PC-9 (cell line): ENCODE results near the gene OTUD4. TPM values are rescaled to one million over a fixed set of nuclear protein-coding genes. Genes with fewer than 3 reads are reported as not detected.

Source experiments
- BruUV-seq: library from RNA; stranded (reverse); fragments of 400-500 nt; replicated peaks from 2 replicates; lab custom pipeline; 2021; lab: Mats Ljungman, UMichigan
- CTCF ChIA-PET: fragments of 300-600 bp; sonication (Branson Sonifier 250); formaldehyde crosslinking; loops from one replicate; lab custom pipeline; 2022; ENCODE audit warnings: antibody characterized with exemption; lab: Charles Lee
- POLR2A ChIA-PET: fragments of 300-600 bp; sonication (Branson Sonifier 250); formaldehyde crosslinking; loops from one replicate; lab custom pipeline; 2022; ENCODE audit warnings: antibody characterized with exemption; ENCODE audit not compliant: unreplicated experiment; lab: Charles Lee
- DNase-seq, 2 experiments: peaks; one replicate each; pipeline versions ENCODE4 v3.0.0 to v3.0.0-alpha.2; 2015 to 2022; ENCODE audit warnings: mixed read lengths in 1 of 2
- H2AFZ ChIP-seq: fragments of 200-600 bp; sonication (generic); 2 replicates; pipeline ENCODE4 v1.8.1; 2017; ENCODE audit warnings: antibody characterized with exemption
- H3F3A ChIP-seq: fragments of 200-600 bp; sonication (generic); 2 replicates; pipeline ENCODE4 v1.8.1; 2017; ENCODE audit warnings: antibody characterized with exemption, mild to moderate bottlenecking, low read depth; ENCODE audit not compliant: insufficient read depth
- H3K27ac ChIP-seq: fragments of 200-600 bp; sonication (generic); 2 replicates; pipeline ENCODE4 v1.6.1; 2016; ENCODE audit warnings: mixed run types
- H3K27me3 ChIP-seq: fragments of 200-600 bp; sonication (generic); 2 replicates; pipeline ENCODE4 v1.6.1; 2016; ENCODE audit warnings: low read depth, mixed run types; ENCODE audit not compliant: insufficient read depth
- H3K36me3 ChIP-seq: fragments of 200-600 bp; sonication (generic); 2 replicates; pipeline ENCODE4 v1.6.1; 2016; ENCODE audit warnings: low read depth, mixed run types
- H3K4me1 ChIP-seq: fragments of 200-600 bp; sonication (generic); replicated peaks from 2 replicates; pipeline ENCODE4 v1.6.1; 2016; ENCODE audit warnings: mixed run types; ENCODE audit not compliant: insufficient read depth
- H3K4me2 ChIP-seq: fragments of 200-600 bp; sonication (generic); 2 replicates; pipeline ENCODE4 v1.6.1; 2017; ENCODE audit warnings: mixed run types
- H3K4me3 ChIP-seq: fragments of 200-600 bp; sonication (generic); 2 replicates; pipeline ENCODE4 v1.6.1; 2016; ENCODE audit warnings: mixed run types
- H3K79me2 ChIP-seq: fragments of 200-600 bp; sonication (generic); 2 replicates; pipeline ENCODE4 v1.6.1; 2017; ENCODE audit warnings: low read depth, mixed run types
- H3K9me2 ChIP-seq: fragments of 200-600 bp; sonication (generic); 2 replicates; pipeline ENCODE4 v1.8.1; 2017; ENCODE audit warnings: mild to moderate bottlenecking; ENCODE audit not compliant: insufficient read depth
- H3K9me3 ChIP-seq: fragments of 200-600 bp; sonication (generic); 2 replicates; pipeline ENCODE4 v1.8.1; 2016; ENCODE audit warnings: low read depth; ENCODE audit not compliant: insufficient read depth
- H4K20me1 ChIP-seq: fragments of 200-600 bp; sonication (generic); 2 replicates; pipeline ENCODE4 v1.8.1; 2017; ENCODE audit not compliant: insufficient read depth
- EZH2 ChIP-seq: fragments of 200-600 bp; sonication (generic); IDR thresholded peaks from 2 replicates; pipeline ENCODE4 v1.8.0; 2017; ENCODE audit warnings: antibody characterized with exemption, low read depth
- intact Hi-C: fragments of 100-400 bp; cut with micrococcal nuclease; formaldehyde crosslinking; loops from one replicate; pipeline ENCODE4 v1.10.0; 2022; ENCODE audit not compliant: unreplicated experiment
- total RNA-seq: library from RNA; stranded (reverse); gene quantifications from 2 replicates; pipeline ENCODE4 v1.2.3, GENCODE V29; 2021
- TF ChIP-seq, protein P1 (sequence below): fragments of 200-600 bp; sonication (generic); conservative IDR thresholded peaks from 2 replicates; pipeline ENCODE4 v1.6.1; 2017; ENCODE audit warnings: mixed run types, antibody characterized with exemption, mild to moderate bottlenecking, moderate library complexity

The OTUD4 gene
- total RNA-seq, 1 experiment from 2014 or later = 43.5 TPM

DNA sequence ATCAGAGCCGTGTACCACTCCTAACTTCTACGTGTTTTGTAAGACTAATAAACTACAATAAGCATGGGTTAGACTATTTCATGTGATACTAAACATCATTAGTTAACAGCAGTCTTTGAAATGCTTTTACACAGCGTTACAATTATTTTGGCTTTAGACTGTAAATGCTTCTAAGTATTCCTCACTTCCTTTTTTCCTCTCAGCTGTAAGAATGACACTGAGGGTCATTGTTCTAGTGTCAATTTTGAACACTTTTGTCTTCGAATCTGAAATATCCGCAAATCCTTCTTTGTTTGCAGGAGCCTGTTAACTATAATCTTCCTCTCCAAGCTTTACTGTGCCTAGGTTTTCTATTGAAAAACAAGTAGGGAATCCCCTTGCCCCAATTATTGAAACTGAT, 80.7 kb downstream of the OTUD4 start:
- ChIA-PET CTCF (no interaction called here), POLR2A (interaction anchor here (0.6 kb wide), 1 partner anchor 8 kb away, joined by 3 read pairs; no protein-coding TSS in a partner anchor)
- Histone ChIP-seq H3F3A (peaks cover 7% of the 10 kb centered on the region; the same call in 1 of the 2 replicates), H2AFZ (no peak overlapping the region), H3K4me1 (peaks cover 20% of the 10 kb centered on the region), H3K36me3 (0 out of 2 replicates have a peak, but pooled peaks cover 27% of the 10 kb centered on the region), H3K4me3 (peak overlapping the region; percentile 78; the same call in 1 of the 2 replicates), H3K79me2 (peaks cover 82% of the 10 kb centered on the region), H3K27me3 (no peaks in the 10 kb centered on the region), H3K4me2 (peak overlapping the region; percentile 87), H3K27ac (no peak overlapping the region), H3K9me2 (no peaks in the 10 kb centered on the region), H3K9me3 (no peaks in the 10 kb centered on the region), H4K20me1 (peaks cover 30% of the 10 kb centered on the region)
- DNase-seq = no peak
- TF ChIP-seq, protein P1, sequence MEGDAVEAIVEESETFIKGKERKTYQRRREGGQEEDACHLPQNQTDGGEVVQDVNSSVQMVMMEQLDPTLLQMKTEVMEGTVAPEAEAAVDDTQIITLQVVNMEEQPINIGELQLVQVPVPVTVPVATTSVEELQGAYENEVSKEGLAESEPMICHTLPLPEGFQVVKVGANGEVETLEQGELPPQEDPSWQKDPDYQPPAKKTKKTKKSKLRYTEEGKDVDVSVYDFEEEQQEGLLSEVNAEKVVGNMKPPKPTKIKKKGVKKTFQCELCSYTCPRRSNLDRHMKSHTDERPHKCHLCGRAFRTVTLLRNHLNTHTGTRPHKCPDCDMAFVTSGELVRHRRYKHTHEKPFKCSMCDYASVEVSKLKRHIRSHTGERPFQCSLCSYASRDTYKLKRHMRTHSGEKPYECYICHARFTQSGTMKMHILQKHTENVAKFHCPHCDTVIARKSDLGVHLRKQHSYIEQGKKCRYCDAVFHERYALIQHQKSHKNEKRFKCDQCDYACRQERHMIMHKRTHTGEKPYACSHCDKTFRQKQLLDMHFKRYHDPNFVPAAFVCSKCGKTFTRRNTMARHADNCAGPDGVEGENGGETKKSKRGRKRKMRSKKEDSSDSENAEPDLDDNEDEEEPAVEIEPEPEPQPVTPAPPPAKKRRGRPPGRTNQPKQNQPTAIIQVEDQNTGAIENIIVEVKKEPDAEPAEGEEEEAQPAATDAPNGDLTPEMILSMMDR = no peak
- no peak for TF ChIP-seq EZH2
- BruUV-seq = no TSS peak
- intact Hi-C loops = loop anchor here (5.0 to 10.0 kb wide), 2 partner anchors 55 to 518 kb away; partner anchors contain the start of gene MMAA

DNA sequence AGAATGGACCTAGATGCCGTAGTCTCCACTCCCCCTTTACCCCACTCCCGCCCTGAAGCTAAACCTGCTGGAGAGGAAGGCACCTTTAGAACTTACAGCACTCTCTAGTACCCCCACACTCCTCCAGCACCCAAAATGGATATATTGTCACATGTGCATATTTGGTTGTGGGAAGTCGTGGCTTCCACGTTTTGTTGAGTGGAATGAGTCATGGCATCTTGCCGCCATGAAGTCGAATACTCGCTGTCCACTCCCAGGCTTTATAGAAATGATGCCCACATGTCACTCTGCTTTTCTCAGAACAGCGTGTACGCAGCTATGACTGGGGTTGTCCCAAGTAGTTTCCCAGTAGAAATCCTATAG, 81.7 kb downstream of the OTUD4 start:
- Histone ChIP-seq H3K27ac (peak overlapping the region; percentile 82), H3K9me2 (no peaks in the 10 kb centered on the region), H3K36me3 (0 out of 2 replicates have a peak, but pooled peaks cover 31% of the 10 kb centered on the region), H3K4me1 (peaks cover 20% of the 10 kb centered on the region), H3K79me2 (peaks cover 86% of the 10 kb centered on the region), H3K4me3 (peak overlapping the region; percentile 78), H3F3A (peaks cover 7% of the 10 kb centered on the region; the same call in 1 of the 2 replicates), H3K4me2 (peak overlapping the region; percentile 87), H4K20me1 (peaks cover 25% of the 10 kb centered on the region), H3K27me3 (no peaks in the 10 kb centered on the region), H3K9me3 (no peaks in the 10 kb centered on the region), H2AFZ (peak overlapping the region; percentile 94)
- intact Hi-C loops = loop anchor here (5.0 kb wide), 1 partner anchor 519 kb away; the partner anchor contains the start of gene MMAA
- no peak for TF ChIP-seq EZH2
- BruUV-seq = no TSS peak
- POLR2A ChIA-PET = interaction anchor here (0.6 kb wide), 2 partner anchors 453 to 795 kb away, joined by 3 to 6 read pairs; no protein-coding TSS in a partner anchor
- CTCF ChIA-PET = interaction anchor here (0.6 kb wide), 1 partner anchor 84 kb away, joined by 5 read pairs; no protein-coding TSS in a partner anchor
- peak in 1 of 2 experiments; percentile 55 for DNase-seq

DNA sequence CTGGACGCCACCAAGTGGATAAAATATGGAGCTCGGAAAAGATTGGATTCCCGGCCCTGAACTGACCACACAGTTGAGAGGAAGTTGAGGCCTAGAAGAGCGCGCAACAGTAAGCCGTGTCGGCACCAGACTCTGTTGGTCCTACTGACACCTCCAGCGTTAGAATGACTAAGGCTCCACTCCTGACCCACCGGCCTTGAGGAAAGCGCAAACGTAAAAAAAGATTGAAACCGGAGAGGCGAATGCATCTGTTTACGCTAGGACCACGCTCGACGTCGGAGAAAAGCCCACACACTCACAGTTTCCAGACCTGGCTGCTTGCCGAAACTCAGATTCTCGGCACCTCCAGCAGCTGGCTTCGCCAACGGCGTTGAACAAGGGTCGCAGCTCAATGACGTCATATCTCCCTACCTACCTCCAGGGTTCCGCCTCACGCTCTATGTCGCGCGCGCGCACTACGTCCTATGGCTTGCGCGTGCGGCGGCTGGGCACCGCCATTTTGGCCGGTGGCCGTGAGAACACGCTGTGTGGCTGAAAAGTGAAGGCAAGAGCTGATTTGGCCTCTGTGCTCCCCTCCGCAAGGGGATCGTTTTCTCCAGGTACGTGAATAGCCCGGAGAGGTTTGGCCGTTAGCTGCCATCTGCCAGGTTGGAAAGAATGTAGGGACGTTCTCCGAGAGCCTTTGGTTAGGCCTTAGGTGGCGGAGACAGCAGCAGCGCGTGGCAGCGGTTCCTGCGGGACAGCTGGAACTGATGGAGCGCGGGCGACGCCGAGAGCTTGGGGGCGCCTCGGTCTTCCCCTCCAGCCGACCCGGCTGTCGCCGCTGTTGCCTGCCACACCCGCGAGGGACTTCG, 82.3 kb downstream of the OTUD4 start, which contains the start of the genes ABCE1 and ANAPC10:
ABCE1 (plus strand) TSS at position 491 of the 854 bp plus-strand sequence. CDS start 6,102 bp downstream, outside the sequence.
ANAPC10 (minus strand) TSS at position 376 of the 854 bp plus-strand sequence. CDS start 2,097 bp downstream, outside the sequence.
- peaks cover 7% of the 10 kb centered on the region; the same call in 1 of the 2 replicates for H3F3A ChIP-seq
- peak within 1 kb of the TSS; percentile 82 for H3K27ac ChIP-seq
- ChIA-PET CTCF (interaction anchor here (0.6 kb wide), 1 partner anchor 84 kb away, joined by 5 read pairs; no protein-coding TSS in a partner anchor), POLR2A (interaction anchor here (0.5 to 0.7 kb wide), 9 partner anchors 31 to 1550 kb away, joined by 3 to 8 read pairs (median 4); no protein-coding TSS in a partner anchor)
- BruUV-seq = TSS peak; percentile 64
- H3K9me3 ChIP-seq = no peaks in the 10 kb centered on the region
- H3K9me2 ChIP-seq = no peaks in the 10 kb centered on the region
- peaks cover 20% of the 10 kb centered on the region for H3K4me1 ChIP-seq
- H3K36me3 ChIP-seq = 0 out of 2 replicates have a peak, but pooled peaks cover 25% of the 10 kb centered on the region
- H3K4me3 ChIP-seq = peak within 1 kb of the TSS; percentile 78
- DNase-seq = peak; percentile 86 to 90
- TF ChIP-seq, protein P1 = no peak
- no peak for TF ChIP-seq EZH2
- peaks cover 20% of the 10 kb centered on the region for H4K20me1 ChIP-seq
- H3K27me3 ChIP-seq = no peaks in the 10 kb centered on the region
- intact Hi-C loops = loop anchor here (5.0 kb wide), 1 partner anchor 519 kb away; the partner anchor contains the start of gene MMAA
- peaks cover 81% of the 10 kb centered on the region for H3K79me2 ChIP-seq
- H2AFZ ChIP-seq = peak within 1 kb of the TSS; percentile 94
- H3K4me2 ChIP-seq = peak within 1 kb of the TSS; percentile 87
